Activated naive CD4-positive, alpha-beta T cell treated with anti-CD3 and anti-CD28 coated beads, Interleukin-2, amount 10 ng/mL, durations not matched to agents 7 days and 5 days (primary cell): Measurements from ENCODE around the gene PLEKHA6.

ENCODE experiments used
- CTCF ChIA-PET: fragments of 350-600 bp; sonication (Branson Sonifier 250); formaldehyde crosslinking; loops from one replicate; lab custom pipeline; 2021; ENCODE audit warnings: antibody characterized with exemption; lab: Charles Lee
- DNase-seq: peaks from one replicate; pipeline ENCODE4 v3.0.0-alpha.2; 2020
- H3K27ac Mint-ChIP-seq: one replicate; pipeline ENCODE4 v1.8.0; 2021; ENCODE audit warnings: mild to moderate bottlenecking, moderate library complexity, mixed read lengths
- H3K27me3 Mint-ChIP-seq: one replicate; pipeline ENCODE4 v1.8.0; 2021; ENCODE audit warnings: mild to moderate bottlenecking, mixed read lengths
- H3K36me3 Mint-ChIP-seq: one replicate; pipeline ENCODE4 v1.8.0; 2021; ENCODE audit warnings: mixed read lengths
- H3K4me1 Mint-ChIP-seq: one replicate; pipeline ENCODE4 v1.8.0; 2021; ENCODE audit warnings: mixed read lengths
- H3K4me3 Mint-ChIP-seq: one replicate; pipeline ENCODE4 v1.8.0; 2021; ENCODE audit warnings: mild to moderate bottlenecking, moderate library complexity, mixed read lengths
- H3K9me3 Mint-ChIP-seq: one replicate; pipeline ENCODE4 v1.8.0; 2021; ENCODE audit warnings: mixed read lengths

The PLEKHA6 gene

DNA sequence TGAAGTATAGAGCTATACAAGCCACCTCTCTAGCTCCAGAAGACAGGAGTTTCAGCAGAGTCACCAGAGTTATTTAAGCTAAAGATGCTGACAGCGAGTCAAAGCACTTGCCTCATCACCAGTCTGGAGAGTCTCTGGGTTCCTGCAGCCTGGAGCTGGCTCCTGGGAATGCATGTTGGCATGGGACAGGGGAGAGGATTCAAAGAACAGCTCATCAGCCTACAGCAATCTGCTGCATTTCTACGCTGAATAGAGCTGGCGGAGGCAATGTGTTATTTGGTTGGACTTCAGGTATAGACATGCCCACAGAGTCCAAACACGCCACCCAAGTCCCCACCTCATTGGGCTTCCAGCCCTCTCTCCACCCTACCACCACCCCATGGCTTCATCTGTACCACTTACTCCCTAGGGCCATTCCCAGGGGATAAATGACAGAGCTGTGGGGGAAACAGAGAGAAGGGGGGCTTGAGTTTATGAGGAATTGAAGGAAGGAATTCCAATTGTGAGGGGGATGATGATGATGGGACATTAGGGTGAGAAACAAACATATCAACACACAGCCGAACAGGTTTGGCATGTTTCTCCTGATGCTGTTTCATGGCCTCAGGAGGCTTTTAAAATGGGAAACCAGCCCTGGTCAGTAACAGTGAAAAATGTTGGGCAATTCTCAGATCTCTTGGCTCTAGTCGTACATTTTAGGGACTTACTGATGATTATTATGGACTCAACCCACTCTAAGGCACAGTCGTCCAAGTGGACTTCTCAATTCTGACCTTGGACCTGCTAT lies 58.4 kb downstream of the PLEKHA6 start:
- no peak overlapping the region for H3K27ac Mint-ChIP-seq
- no peak for DNase-seq
- CTCF ChIA-PET: interaction anchor here (1.4 kb wide), 1 partner anchor 62 kb away, joined by 3 read pairs; no protein-coding TSS in a partner anchor
- no peak overlapping the region for H3K4me3 Mint-ChIP-seq
- H3K27me3 Mint-ChIP-seq: peaks cover 54% of the 10 kb centered on the region
- H3K9me3 Mint-ChIP-seq: no peaks in the 10 kb centered on the region
- H3K36me3 Mint-ChIP-seq: no peaks in the 10 kb centered on the region
- H3K4me1 Mint-ChIP-seq: no peaks in the 10 kb centered on the region

DNA sequence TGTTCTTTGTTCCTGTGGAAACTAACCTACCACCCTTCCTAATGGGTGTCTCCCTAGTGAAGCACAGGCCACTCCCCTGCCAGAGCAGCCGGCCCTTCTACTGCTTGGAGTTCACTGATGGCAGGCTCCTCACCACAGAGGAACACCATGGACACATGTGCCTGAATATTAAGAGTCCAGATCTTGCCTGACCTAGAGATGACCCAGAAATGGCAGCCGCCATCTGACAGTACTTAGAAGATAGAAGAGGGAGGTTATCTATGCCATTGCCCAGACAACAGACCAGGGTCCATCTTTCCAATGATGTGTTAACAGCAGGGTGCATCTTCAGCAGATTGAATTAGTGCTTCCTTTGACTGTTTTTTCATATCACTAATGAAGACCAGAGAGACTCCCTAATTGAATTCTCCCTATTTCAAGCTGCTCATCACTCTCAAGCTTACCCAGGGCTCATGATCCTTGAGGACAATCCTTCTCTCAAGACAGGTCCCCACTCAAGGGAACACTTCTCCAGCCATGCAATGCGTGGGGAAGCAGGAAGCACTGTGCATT lies 59.8 kb downstream of the PLEKHA6 start:
- no peak for DNase-seq
- H3K27ac Mint-ChIP-seq: no peak overlapping the region
- no peaks in the 10 kb centered on the region for H3K36me3 Mint-ChIP-seq
- CTCF ChIA-PET: interaction anchor here (1.0 to 1.4 kb wide), 2 partner anchors 63 to 98 kb away, joined by 3 read pairs; no protein-coding TSS in a partner anchor
- peaks cover 53% of the 10 kb centered on the region for H3K27me3 Mint-ChIP-seq
- no peak overlapping the region for H3K4me3 Mint-ChIP-seq
- peaks cover 5% of the 10 kb centered on the region for H3K4me1 Mint-ChIP-seq
- H3K9me3 Mint-ChIP-seq: no peaks in the 10 kb centered on the region

DNA sequence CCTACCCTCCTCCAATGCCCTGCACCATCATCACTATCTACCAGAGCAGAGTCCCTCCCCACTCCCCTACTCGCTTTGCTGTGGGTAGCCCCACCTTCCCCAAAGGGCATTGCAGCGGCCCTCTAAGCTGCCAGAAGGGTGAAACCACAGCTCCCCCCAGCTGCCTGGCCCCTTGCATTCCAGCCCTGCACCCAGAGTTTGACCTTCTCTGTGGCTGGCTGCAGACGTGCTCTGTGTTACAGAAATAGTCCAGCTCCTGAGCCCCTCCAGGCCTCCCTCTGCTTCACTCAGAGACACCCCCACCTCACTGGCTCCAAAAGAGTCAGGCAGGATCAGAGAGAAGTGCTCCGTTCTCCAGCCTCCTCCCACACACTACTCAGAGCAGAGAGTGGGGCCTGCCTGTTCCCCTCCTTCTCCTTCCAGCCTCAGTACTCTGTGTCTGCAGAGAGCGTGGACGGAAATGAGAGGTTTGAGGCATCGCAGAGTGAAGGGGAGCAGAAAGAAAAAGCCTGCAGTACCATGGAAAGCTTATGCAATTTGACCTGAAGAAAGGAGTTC lies 63.2 kb downstream of the PLEKHA6 start:
- no peak overlapping the region for H3K4me3 Mint-ChIP-seq
- no peak overlapping the region for H3K27ac Mint-ChIP-seq
- CTCF ChIA-PET: no interaction called here

DNA sequence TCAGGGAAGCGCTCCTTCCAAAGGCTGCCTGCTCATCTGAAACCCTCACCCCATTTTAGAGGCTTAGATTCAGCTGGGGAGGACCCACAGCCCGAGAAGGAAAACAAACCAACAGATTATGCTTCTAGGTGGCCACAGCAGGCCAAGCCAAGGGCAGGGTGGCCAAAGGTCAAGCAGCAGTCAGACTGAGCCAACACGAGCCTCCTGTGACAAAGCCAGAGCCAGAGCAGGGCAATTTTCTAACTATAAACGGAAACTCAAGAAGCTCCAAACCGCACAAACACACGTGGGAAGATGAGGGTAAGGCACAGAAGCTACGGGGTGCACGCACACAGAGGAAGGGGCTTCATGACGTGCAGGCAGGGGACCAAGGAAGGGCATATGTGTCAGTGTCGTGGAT lies 64.1 kb downstream of the PLEKHA6 start:
- no peak for DNase-seq
- no peak overlapping the region for H3K27ac Mint-ChIP-seq
- H3K36me3 Mint-ChIP-seq: no peaks in the 10 kb centered on the region
- CTCF ChIA-PET: no interaction called here
- H3K9me3 Mint-ChIP-seq: no peaks in the 10 kb centered on the region
- peaks cover 5% of the 10 kb centered on the region for H3K4me1 Mint-ChIP-seq
- no peak overlapping the region for H3K4me3 Mint-ChIP-seq
- H3K27me3 Mint-ChIP-seq: peaks cover 65% of the 10 kb centered on the region

More for the DNA sequence above, 63.2 kb downstream of the PLEKHA6 start:
- DNase-seq: no peak
- H3K9me3 Mint-ChIP-seq: no peaks in the 10 kb centered on the region
- peaks cover 5% of the 10 kb centered on the region for H3K4me1 Mint-ChIP-seq
- no peaks in the 10 kb centered on the region for H3K36me3 Mint-ChIP-seq
- peaks cover 65% of the 10 kb centered on the region for H3K27me3 Mint-ChIP-seq

DNA sequence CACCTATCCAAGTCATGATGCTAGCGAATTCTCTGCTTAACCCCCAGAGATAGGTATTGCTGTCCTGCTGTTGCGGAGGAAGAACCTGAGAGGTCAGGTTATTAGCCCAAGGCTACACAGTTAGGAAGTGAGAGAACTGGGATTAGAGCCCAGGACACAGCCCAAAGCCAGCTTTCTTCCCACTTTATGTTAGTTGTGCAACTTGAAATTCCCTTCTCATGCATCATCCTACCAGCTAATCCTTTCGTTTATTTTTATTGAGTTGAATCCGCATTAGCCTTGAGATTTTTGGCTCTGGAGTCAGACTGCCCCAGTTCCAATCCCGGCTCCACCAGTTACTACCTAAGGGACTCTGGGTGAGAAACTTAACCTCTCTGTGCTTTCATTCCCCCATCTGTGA lies 65.4 kb downstream of the PLEKHA6 start:
- H3K4me1 Mint-ChIP-seq: peaks cover 5% of the 10 kb centered on the region
- no peak for DNase-seq
- H3K27me3 Mint-ChIP-seq: peaks cover 63% of the 10 kb centered on the region
- H3K27ac Mint-ChIP-seq: no peak overlapping the region
- CTCF ChIA-PET: no interaction called here
- no peak overlapping the region for H3K4me3 Mint-ChIP-seq
- no peaks in the 10 kb centered on the region for H3K9me3 Mint-ChIP-seq
- no peaks in the 10 kb centered on the region for H3K36me3 Mint-ChIP-seq

DNA sequence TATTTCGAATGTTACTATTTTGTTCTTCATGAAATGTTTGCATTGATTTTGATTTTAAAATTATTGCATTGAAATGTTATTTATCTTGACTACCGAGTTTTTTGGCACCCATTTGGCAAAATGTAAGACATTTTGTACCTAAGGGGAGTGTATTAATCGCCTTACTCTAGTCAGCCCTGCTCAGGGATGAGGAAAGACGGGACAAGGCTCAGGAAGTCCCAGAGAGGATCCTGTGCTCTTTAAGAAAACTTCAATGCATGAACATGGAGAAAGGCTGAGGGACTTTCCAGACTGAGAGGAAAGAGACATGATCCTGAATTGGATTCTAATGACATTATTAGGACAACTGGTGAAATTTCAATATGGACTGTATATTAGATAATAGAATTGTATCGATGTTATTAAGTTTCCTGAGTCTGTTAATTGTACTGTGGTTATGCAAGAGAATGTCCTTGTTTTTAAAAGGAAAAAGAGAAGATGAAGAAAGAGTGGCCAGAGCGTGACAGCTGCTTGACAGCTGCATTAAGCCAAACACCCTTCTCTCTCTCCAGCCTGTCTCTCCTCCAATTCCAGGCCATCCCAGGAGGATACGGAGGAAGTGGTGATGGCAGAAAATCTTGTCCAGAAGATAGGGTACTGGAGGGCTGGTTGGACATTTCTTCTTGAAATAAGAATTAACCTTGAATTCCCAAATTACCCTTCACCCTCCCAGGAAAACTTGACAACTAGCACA lies 66.0 kb downstream of the PLEKHA6 start:
- H3K4me1 Mint-ChIP-seq: peaks cover 5% of the 10 kb centered on the region
- H3K27ac Mint-ChIP-seq: no peak overlapping the region
- CTCF ChIA-PET: no interaction called here
- H3K9me3 Mint-ChIP-seq: no peaks in the 10 kb centered on the region
- peaks cover 61% of the 10 kb centered on the region for H3K27me3 Mint-ChIP-seq
- no peak overlapping the region for H3K4me3 Mint-ChIP-seq
- DNase-seq: no peak
- H3K36me3 Mint-ChIP-seq: no peaks in the 10 kb centered on the region

DNA sequence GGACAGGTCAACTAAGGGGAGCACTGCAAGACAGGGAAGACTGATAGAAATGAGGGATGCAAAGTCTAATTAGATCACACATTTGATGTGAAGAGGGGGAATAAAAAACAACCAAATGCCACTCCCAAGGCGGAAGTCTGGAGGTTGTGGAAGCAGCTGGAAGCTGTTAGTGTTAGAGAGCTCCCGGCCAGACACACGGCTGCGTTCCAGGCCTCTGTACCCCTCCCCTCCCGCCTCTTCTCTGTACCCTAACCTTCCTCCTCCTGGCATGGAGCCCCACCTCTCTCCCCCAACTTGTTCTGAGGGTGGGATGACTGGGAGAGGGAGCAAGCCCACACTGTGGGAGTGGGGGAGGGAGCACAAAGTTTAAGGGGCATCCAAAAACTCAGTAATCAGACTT lies 67.0 kb downstream of the PLEKHA6 start:
- H3K27me3 Mint-ChIP-seq: peaks cover 56% of the 10 kb centered on the region

DNA sequence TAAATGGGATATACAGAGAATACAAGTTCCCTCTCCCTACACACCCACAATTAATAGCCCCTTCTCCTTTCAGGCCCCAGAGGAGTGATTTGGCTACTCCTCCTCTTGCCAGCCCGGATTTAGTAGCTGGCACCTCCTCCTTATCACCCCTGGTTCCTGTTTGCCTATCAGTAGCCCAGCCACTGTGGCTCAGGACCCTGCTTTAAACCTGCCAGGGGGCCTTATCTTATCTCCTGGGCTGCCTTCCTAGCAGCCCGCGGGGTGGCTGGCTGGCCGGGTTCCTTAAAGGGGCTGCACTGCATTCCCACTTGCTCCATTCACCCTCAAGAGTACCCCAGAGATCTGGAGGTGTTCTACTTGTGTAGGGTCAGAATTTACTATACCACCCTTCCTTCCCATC lies 70.4 kb downstream of the PLEKHA6 start:
- H3K36me3 Mint-ChIP-seq: no peaks in the 10 kb centered on the region
- peaks cover 23% of the 10 kb centered on the region for H3K4me1 Mint-ChIP-seq
- no peaks in the 10 kb centered on the region for H3K9me3 Mint-ChIP-seq
- H3K4me3 Mint-ChIP-seq: no peak overlapping the region
- no peak for DNase-seq
- peaks cover 51% of the 10 kb centered on the region for H3K27me3 Mint-ChIP-seq
- CTCF ChIA-PET: interaction anchor here (1.0 kb wide), 1 partner anchor 31 kb away, joined by 3 read pairs; no protein-coding TSS in a partner anchor
- no peak overlapping the region for H3K27ac Mint-ChIP-seq

More for the DNA sequence above, 67.0 kb downstream of the PLEKHA6 start:
- CTCF ChIA-PET: no interaction called here
- Mint-ChIP-seq H3K9me3 (no peaks in the 10 kb centered on the region), H3K4me3 (no peak overlapping the region), H3K36me3 (no peaks in the 10 kb centered on the region), H3K27ac (no peak overlapping the region), H3K4me1 (peaks cover 10% of the 10 kb centered on the region)
- no peak for DNase-seq

DNA sequence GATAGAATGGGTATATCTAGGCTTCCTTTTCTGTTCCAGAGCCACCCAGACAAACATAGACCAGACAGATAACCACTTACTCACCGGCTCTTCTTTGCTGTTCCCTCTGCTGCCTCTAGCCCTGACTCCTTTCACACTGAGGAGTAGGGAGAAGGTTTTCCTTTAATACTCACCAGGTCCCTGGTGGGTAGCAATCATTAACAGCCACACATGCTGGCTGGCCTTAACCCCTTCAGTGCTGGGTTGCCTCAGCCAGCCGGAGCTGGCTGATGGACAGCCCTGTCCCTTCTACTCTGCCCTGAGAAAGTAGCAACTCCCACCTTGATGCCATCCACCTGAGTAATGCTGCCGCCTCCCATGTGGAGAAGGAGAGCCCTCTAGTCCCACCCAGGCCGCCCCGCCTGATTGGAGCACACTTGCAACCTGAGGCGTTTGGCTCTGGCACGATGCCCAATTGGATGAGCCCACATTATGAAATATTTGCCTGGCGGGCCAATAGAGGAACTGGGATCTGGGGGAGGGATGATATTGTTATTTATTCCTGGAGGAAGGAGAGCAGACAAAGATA lies 71.6 kb downstream of the PLEKHA6 start:
- H3K36me3 Mint-ChIP-seq: no peaks in the 10 kb centered on the region
- DNase-seq: no peak
- H3K4me3 Mint-ChIP-seq: no peak overlapping the region
- CTCF ChIA-PET: no interaction called here
- no peaks in the 10 kb centered on the region for H3K9me3 Mint-ChIP-seq
- peaks cover 23% of the 10 kb centered on the region for H3K4me1 Mint-ChIP-seq
- H3K27me3 Mint-ChIP-seq: peaks cover 51% of the 10 kb centered on the region
- no peak overlapping the region for H3K27ac Mint-ChIP-seq

DNA sequence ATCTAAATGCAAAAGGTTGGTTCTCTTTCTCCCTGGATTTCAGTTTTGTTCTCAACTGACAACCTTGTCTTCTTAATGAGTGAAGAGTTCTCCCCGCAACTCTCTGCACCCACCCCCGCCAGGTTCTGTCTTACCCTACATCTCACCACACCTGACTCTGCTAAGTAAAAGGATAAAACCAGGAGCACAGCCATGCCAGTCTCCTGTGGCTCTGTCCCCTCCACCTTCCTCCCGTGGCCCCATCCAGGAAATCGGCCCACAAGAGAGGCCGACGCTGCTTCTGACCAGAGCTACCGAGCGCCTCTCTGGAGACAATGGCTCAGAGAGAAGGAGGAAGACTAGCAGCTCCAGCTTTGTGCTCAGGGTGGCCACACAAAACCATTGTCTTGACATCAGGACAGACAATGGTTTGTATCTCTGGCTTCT lies 72.2 kb downstream of the PLEKHA6 start:
- H3K9me3 Mint-ChIP-seq: no peaks in the 10 kb centered on the region
- H3K36me3 Mint-ChIP-seq: no peaks in the 10 kb centered on the region
- no peak for DNase-seq
- CTCF ChIA-PET: interaction anchor here (0.6 to 1.6 kb wide), 2 partner anchors 80 to 125 kb away, joined by 3 to 4 read pairs; no protein-coding TSS in a partner anchor
- no peak overlapping the region for H3K27ac Mint-ChIP-seq
- no peak overlapping the region for H3K4me3 Mint-ChIP-seq
- H3K27me3 Mint-ChIP-seq: peaks cover 51% of the 10 kb centered on the region
- peaks cover 23% of the 10 kb centered on the region for H3K4me1 Mint-ChIP-seq

DNA sequence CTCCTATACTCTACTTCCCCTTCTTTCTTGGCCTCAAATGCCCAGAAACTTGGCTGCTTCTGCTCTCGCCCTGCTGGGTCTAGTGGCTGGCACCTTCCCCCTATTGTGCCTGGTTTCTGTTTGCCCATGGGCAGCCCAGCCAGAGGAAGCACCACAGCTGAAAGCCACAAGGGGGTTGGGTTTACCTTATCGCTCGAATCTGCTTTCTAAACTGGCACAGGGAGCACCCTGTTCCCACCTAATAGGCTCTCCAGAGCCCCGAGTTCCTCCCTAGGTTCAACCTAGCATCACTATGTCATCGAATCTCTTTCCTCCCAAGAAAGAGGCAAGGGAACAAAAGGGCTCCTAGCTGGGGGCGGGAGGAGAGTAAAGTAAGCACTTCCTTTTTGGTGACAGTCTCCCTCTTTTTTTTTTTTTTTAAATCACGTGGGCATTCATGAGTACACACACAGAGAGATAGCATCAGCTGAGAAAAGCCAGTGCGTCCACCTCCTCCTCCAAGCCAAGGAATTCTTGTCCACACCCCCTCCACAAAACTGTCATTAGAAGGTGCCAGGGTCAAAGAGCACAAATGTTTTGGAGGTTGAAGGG lies 72.8 kb downstream of the PLEKHA6 start:
- CTCF ChIA-PET: interaction anchor here (0.6 to 1.6 kb wide), 3 partner anchors 80 to 1145 kb away, joined by 3 to 4 read pairs (median 3); no protein-coding TSS in a partner anchor

DNA sequence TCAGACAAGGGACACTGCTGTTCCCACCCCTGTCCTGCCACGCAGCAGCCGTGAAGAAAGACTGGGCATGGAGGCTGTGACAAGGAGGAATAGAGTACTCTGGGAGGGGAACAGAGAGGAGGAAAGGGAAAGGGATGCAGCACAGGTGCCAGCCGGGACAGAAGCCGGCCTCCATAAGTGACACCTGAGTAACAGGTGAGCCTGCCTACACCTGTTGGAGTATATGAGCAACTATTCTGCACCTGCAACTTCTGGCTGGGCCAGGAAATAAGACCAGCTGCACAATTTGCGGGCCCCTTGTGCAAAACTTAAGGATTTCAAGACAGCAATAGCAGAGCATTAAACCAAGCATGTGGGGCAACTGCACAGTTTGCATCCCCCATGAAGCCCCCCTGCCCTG lies 73.4 kb downstream of the PLEKHA6 start:
- Mint-ChIP-seq H3K4me3 (peak overlapping the region; percentile 18), H3K36me3 (no peaks in the 10 kb centered on the region), H3K4me1 (peaks cover 23% of the 10 kb centered on the region), H3K27me3 (peaks cover 57% of the 10 kb centered on the region), H3K27ac (no peak overlapping the region), H3K9me3 (no peaks in the 10 kb centered on the region)
- CTCF ChIA-PET: interaction anchor here (0.6 to 1.6 kb wide), 2 partner anchors 79 to 1145 kb away, joined by 3 to 4 read pairs; no protein-coding TSS in a partner anchor
- DNase-seq: no peak

More for the DNA sequence above, 72.8 kb downstream of the PLEKHA6 start:
- Mint-ChIP-seq H3K4me3 (peak overlapping the region; percentile 61), H3K9me3 (no peaks in the 10 kb centered on the region), H3K36me3 (no peaks in the 10 kb centered on the region), H3K27me3 (peaks cover 51% of the 10 kb centered on the region), H3K27ac (peak overlapping the region; percentile 65), H3K4me1 (peaks cover 23% of the 10 kb centered on the region)
- DNase-seq: peak; percentile 62
